Stimulated activated CD8-positive, alpha-beta memory T cell treated with anti-CD3 and anti-CD28 coated beads, Interleukin-15, amount 100 ng/mL, for 48 hours (primary cell): ENCODE data around the gene FRMD6.
"Not testable (repeated sequence)": the region's sequence is repeated elsewhere in the genome, so short reads cannot be mapped to it uniquely, and the experiment has no call there.

ENCODE experiments used
- DNase-seq, 2 donors: peaks; one replicate each; pipeline ENCODE4 v3.0.0-alpha.2; 2020; ENCODE audit warnings: low read depth in 2 of 2

Gene FRMD6

GRCh38 chr14:51723990-51724389 lies 72.3 kb downstream of the FRMD6 start:
- DNase-seq = no peak

GRCh38 chr14:51724650-51725049 lies 72.9 kb downstream of the FRMD6 start:
- DNase-seq = no peak

- DNase-seq = no peak
Measured at GRCh38 chr14:51725061-51725460, 73.4 kb downstream of the FRMD6 start.

- no peak for DNase-seq
Measured at GRCh38 chr14:51726166-51726899, 74.6 kb downstream of the FRMD6 start.

GRCh38 chr14:51727526-51727925 lies 75.8 kb downstream of the FRMD6 start:
- DNase-seq = no peak

- DNase-seq = no peak
Measured at GRCh38 chr14:51730098-51730497, 78.4 kb downstream of the FRMD6 start.

- DNase-seq = no peak
Measured at GRCh38 chr14:51730684-51731083, 79.0 kb downstream of the FRMD6 start.

GRCh38 chr14:51732494-51733112 lies 80.9 kb downstream of the FRMD6 start:
- no peak for DNase-seq

GRCh38 chr14:51733147-51733546 lies 81.4 kb downstream of the FRMD6 start:
- no peak for DNase-seq

GRCh38 chr14:51735851-51736250 lies 84.1 kb downstream of the FRMD6 start:
- no peak for DNase-seq

- no peak for DNase-seq
Measured at GRCh38 chr14:51738754-51739153, 87.0 kb downstream of the FRMD6 start.

- no peak for DNase-seq
Measured at GRCh38 chr14:51743588-51744000, 91.9 kb downstream of the FRMD6 start.

- no peak for DNase-seq
Measured at GRCh38 chr14:51744372-51745130, 92.8 kb downstream of the FRMD6 start.

GRCh38 chr14:51746823-51747222 lies 95.1 kb downstream of the FRMD6 start:
- not testable (repeated sequence) for DNase-seq

- no peak for DNase-seq
Measured at GRCh38 chr14:51750542-51750941, 98.8 kb downstream of the FRMD6 start.

GRCh38 chr14:51751611-51752345 lies 100.1 kb downstream of the FRMD6 start:
- not testable (repeated sequence) for DNase-seq

- not testable (repeated sequence) for DNase-seq
Measured at GRCh38 chr14:51757756-51758155, 106.0 kb downstream of the FRMD6 start.

- no peak for DNase-seq
Measured at GRCh38 chr14:51759950-51760349, 108.2 kb downstream of the FRMD6 start.

GRCh38 chr14:51765726-51766125 lies 114.0 kb downstream of the FRMD6 start:
- not testable (repeated sequence) for DNase-seq

GRCh38 chr14:51766586-51766985 lies 114.9 kb downstream of the FRMD6 start:
- DNase-seq = not testable (repeated sequence)

- DNase-seq = not testable (repeated sequence)
Measured at GRCh38 chr14:51769261-51769660, 117.6 kb downstream of the FRMD6 start.

- no peak for DNase-seq
Measured at GRCh38 chr14:51774209-51774608, 122.5 kb downstream of the FRMD6 start.
